HepG2 (cell line): ENCODE data around the gene ZFHX3. TPM values are rescaled to one million over a fixed set of nuclear protein-coding genes. Genes with fewer than 3 reads are reported as not detected.

ENCODE experiments used
- CHCHD3 ChIP-seq: sonication (generic); formaldehyde crosslinking; IDR thresholded peaks from 2 replicates; pipeline ENCODE4 v1.8.0; 2022; ENCODE audit warnings: mild to moderate bottlenecking, missing genetic modification reagents, moderate library complexity
- HDAC6 ChIP-seq: fragments of 200-600 bp; sonication (generic); IDR thresholded peaks from 2 replicates; pipeline ENCODE4 v1.7.0; 2017; ENCODE audit warnings: mild to moderate bottlenecking, antibody characterized with exemption, low read length, low read depth
- HHEX ChIP-seq: IDR thresholded peaks from 2 replicates; pipeline ENCODE4 v1.6.1; 2016; ENCODE audit warnings: control low read depth
- HNF4G ChIP-seq, 2 experiments: sonication (generic) in 1 of 2; formaldehyde crosslinking in 1 of 2; IDR thresholded peaks; 2 replicates each; pipeline versions ENCODE4 v1.4.0 to v1.6.1; 2011 to 2020; ENCODE audit warnings: borderline replicate concordance in 2 of 2, low read depth in 2 of 2, mild to moderate bottlenecking in 2 of 2, low read length in 1 of 2, missing genetic modification reagents in 1 of 2, moderate library complexity in 1 of 2
- NPAS2 ChIP-seq: sonication (generic); formaldehyde crosslinking; IDR thresholded peaks from 2 replicates; pipeline ENCODE4 v1.8.0; 2022; ENCODE audit warnings: mild to moderate bottlenecking, missing genetic modification reagents, borderline replicate concordance
- RFX3 ChIP-seq: IDR thresholded peaks from 2 replicates; pipeline ENCODE4 v1.6.1; 2016; ENCODE audit warnings: missing biosample characterization, missing genetic modification reagents
- TMF1 ChIP-seq: sonication (generic); formaldehyde crosslinking; IDR thresholded peaks from 2 replicates; pipeline ENCODE4 v1.8.1; 2022; ENCODE audit warnings: low read depth, missing genetic modification reagents
- ZKSCAN1 ChIP-seq: fragments of 150-350 bp; IDR thresholded peaks from 2 replicates; pipeline ENCODE4 v1.6.1; 2014; ENCODE audit warnings: low read length
- ZNF207 ChIP-seq: fragments of 450-650 bp; IDR thresholded peaks from 2 replicates; pipeline ENCODE4 v1.6.1; 2016; ENCODE audit warnings: antibody characterized with exemption, borderline replicate concordance
- ZNF496 ChIP-seq: sonication (generic); formaldehyde crosslinking; IDR thresholded peaks from 2 replicates; pipeline ENCODE4 v1.8.1; 2023; ENCODE audit warnings: mild to moderate bottlenecking, moderate library complexity, missing genetic modification reagents; ENCODE audit not compliant: insufficient replicate concordance
- polyA plus RNA-seq, 8 experiments: library from polyadenylated mRNA; depleted of rRNA in 3 of 8; stranded (reverse) in 7 of 8; unstranded in 1 of 8; fragments of >200 nt; fragmentation: Illumina TruSeq in 4 of 8; extraction: Trizol in 4 of 8; gene quantifications; 2 replicates each; pipeline versions ENCODE4 v1.2.1 to v1.2.3, GENCODE V29; 2011 to 2016; ENCODE audit warnings: low read depth in 4 of 8, missing spikeins in 1 of 8, mixed read lengths in 1 of 8; ENCODE audit not compliant: insufficient read depth in 1 of 8
- total RNA-seq, 5 experiments: library from RNA; depleted of rRNA; stranded (reverse); fragments of >200 nt; fragmentation: Illumina TruSeq; extraction: Trizol; gene quantifications; 2 replicates each; pipeline ENCODE4 v1.2.3, GENCODE V29; 2016; ENCODE audit warnings: low read depth in 1 of 5
- TF ChIP-seq, protein P1 (sequence below): sonication (generic); formaldehyde crosslinking; IDR thresholded peaks from 2 replicates; pipeline ENCODE4 v1.4.0; 2020; ENCODE audit warnings: mild to moderate bottlenecking, missing genetic modification reagents
- TF ChIP-seq, protein P2 (sequence below), 2 experiments: fragments of 450-650 bp in 1 of 2; sonication (generic) in 1 of 2; formaldehyde crosslinking; IDR thresholded peaks; 2 replicates each; pipeline versions ENCODE4 v1.5.0 to v1.8.0; 2020 to 2022; ENCODE audit warnings: mild to moderate bottlenecking in 1 of 2, missing genetic modification reagents in 1 of 2
- TF ChIP-seq, protein P3 (sequence below): sonication (generic); formaldehyde crosslinking; IDR thresholded peaks from 2 replicates; pipeline ENCODE4 v1.4.0; 2020; ENCODE audit warnings: missing genetic modification reagents; ENCODE audit errors: not compliant biosample characterization
- TF ChIP-seq, protein P4 (sequence below), 2 experiments: sonication (generic) in 1 of 2; formaldehyde crosslinking in 1 of 2; IDR thresholded peaks; 2 replicates each; pipeline versions ENCODE4 v1.4.0 to v1.6.1; 2018 to 2020; ENCODE audit warnings: missing genetic modification reagents in 2 of 2, borderline replicate concordance in 1 of 2, low read depth in 1 of 2, mild to moderate bottlenecking in 1 of 2, missing biosample characterization in 1 of 2
- TF ChIP-seq, protein P5 (sequence below): sonication (generic); formaldehyde crosslinking; IDR thresholded peaks from 2 replicates; pipeline ENCODE4 v1.5.0; 2020; ENCODE audit warnings: missing genetic modification reagents
- TF ChIP-seq, protein P6 (sequence below): sonication (generic); formaldehyde crosslinking; IDR thresholded peaks from 2 replicates; pipeline ENCODE4 v1.4.0; 2020; ENCODE audit warnings: missing genetic modification reagents, borderline replicate concordance
- TF ChIP-seq, protein P7 (sequence below): sonication (generic); formaldehyde crosslinking; IDR thresholded peaks from 2 replicates; pipeline ENCODE4 v1.5.0; 2020; ENCODE audit warnings: mild to moderate bottlenecking, low read depth, missing genetic modification reagents, borderline replicate concordance

Gene ZFHX3
- total and polyA plus RNA-seq, 2 of the 13 experiments (the other 11 are each of a cell fraction or from before 2014, with no cell fraction given) = 5.0 to 6.0 TPM

DNA sequence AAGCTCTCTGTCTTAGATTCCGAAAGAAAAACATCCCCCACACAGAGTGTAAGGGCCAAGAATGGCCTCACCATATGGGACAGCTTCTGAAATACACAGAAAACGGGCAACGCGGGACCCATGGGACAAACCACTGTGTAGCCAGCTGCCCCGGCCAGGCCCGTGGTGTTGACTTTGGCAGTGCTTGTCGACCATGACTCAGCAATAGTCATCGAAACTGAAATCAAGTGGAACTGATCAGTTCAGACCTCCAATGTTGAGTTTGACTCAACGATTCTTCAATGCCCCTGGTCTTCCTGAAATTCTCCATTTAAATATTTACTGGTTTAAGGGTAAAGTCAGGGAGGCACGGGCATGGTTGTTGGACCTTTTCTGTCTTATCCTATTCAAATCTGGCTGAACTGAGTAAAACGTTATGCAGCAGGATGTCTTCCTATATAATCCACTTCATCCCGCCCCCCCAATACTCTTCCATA lies 27.5 kb downstream of the ZFHX3 start (continued):
- TF ChIP-seq, protein P1, sequence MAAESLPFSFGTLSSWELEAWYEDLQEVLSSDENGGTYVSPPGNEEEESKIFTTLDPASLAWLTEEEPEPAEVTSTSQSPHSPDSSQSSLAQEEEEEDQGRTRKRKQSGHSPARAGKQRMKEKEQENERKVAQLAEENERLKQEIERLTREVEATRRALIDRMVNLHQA (CRISPR knock-in tag) = no peak
- TF ChIP-seq, protein P2, sequence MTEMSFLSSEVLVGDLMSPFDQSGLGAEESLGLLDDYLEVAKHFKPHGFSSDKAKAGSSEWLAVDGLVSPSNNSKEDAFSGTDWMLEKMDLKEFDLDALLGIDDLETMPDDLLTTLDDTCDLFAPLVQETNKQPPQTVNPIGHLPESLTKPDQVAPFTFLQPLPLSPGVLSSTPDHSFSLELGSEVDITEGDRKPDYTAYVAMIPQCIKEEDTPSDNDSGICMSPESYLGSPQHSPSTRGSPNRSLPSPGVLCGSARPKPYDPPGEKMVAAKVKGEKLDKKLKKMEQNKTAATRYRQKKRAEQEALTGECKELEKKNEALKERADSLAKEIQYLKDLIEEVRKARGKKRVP (CRISPR knock-in tag; IDR thresholded peaks at IDR 0.05) = peak in 1 of 2 experiments; percentile 43; a peak in 1 of 4 replicates
- TF ChIP-seq HDAC6 (no peak), ZKSCAN1 (no peak), HHEX (CRISPR knock-in tag) (no peak), RFX3 (CRISPR knock-in tag) (no peak), NPAS2 (CRISPR knock-in tag) (no peak), TMF1 (no peak), HNF4G (IDR thresholded peaks at IDR 0.05; ENCODE audit: borderline replicate concordance, low read depth, low read length) (0 out of 2 replicates have a peak, but pooled peaks have one; percentile 15), HNF4G (CRISPR knock-in tag; IDR thresholded peaks at IDR 0.05; ENCODE audit: borderline replicate concordance, low read depth) (no peak), CHCHD3 (CRISPR knock-in tag) (no peak), ZNF207 (no peak), ZNF496 (CRISPR knock-in tag) (no peak)
- TF ChIP-seq, protein P3, sequence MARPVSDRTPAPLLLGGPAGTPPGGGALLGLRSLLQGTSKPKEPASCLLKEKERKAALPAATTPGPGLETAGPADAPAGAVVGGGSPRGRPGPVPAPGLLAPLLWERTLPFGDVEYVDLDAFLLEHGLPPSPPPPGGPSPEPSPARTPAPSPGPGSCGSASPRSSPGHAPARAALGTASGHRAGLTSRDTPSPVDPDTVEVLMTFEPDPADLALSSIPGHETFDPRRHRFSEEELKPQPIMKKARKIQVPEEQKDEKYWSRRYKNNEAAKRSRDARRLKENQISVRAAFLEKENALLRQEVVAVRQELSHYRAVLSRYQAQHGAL (CRISPR knock-in tag) = no peak
- TF ChIP-seq, protein P4, sequence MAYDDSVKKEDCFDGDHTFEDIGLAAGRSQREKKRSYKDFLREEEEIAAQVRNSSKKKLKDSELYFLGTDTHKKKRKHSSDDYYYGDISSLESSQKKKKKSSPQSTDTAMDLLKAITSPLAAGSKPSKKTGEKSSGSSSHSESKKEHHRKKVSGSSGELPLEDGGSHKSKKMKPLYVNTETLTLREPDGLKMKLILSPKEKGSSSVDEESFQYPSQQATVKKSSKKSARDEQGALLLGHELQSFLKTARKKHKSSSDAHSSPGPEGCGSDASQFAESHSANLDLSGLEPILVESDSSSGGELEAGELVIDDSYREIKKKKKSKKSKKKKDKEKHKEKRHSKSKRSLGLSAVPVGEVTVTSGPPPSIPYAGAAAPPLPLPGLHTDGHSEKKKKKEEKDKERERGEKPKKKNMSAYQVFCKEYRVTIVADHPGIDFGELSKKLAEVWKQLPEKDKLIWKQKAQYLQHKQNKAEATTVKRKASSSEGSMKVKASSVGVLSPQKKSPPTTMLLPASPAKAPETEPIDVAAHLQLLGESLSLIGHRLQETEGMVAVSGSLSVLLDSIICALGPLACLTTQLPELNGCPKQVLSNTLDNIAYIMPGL (CRISPR knock-in tag; IDR thresholded peaks at IDR 0.05; ENCODE audit: borderline replicate concordance in 1 of 2, low read depth in 1 of 2) = no peak
- TF ChIP-seq, protein P5, sequence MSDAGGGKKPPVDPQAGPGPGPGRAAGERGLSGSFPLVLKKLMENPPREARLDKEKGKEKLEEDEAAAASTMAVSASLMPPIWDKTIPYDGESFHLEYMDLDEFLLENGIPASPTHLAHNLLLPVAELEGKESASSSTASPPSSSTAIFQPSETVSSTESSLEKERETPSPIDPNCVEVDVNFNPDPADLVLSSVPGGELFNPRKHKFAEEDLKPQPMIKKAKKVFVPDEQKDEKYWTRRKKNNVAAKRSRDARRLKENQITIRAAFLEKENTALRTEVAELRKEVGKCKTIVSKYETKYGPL (CRISPR knock-in tag) = no peak
- TF ChIP-seq, protein P6, sequence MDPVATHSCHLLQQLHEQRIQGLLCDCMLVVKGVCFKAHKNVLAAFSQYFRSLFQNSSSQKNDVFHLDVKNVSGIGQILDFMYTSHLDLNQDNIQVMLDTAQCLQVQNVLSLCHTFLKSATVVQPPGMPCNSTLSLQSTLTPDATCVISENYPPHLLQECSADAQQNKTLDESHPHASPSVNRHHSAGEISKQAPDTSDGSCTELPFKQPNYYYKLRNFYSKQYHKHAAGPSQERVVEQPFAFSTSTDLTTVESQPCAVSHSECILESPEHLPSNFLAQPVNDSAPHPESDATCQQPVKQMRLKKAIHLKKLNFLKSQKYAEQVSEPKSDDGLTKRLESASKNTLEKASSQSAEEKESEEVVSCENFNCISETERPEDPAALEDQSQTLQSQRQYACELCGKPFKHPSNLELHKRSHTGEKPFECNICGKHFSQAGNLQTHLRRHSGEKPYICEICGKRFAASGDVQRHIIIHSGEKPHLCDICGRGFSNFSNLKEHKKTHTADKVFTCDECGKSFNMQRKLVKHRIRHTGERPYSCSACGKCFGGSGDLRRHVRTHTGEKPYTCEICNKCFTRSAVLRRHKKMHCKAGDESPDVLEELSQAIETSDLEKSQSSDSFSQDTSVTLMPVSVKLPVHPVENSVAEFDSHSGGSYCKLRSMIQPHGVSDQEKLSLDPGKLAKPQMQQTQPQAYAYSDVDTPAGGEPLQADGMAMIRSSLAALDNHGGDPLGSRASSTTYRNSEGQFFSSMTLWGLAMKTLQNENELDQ = no peak; the same call in 1 of the 2 replicates
- TF ChIP-seq, protein P7, sequence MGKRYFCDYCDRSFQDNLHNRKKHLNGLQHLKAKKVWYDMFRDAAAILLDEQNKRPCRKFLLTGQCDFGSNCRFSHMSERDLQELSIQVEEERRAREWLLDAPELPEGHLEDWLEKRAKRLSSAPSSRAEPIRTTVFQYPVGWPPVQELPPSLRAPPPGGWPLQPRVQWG = no peak
